ENCODE results near the gene ZNF100. TPM values are rescaled to one million over a fixed set of nuclear protein-coding genes. Genes with fewer than 3 reads are reported as not detected.
"Not testable (repeated sequence)": the region's sequence is repeated elsewhere in the genome, so short reads cannot be mapped to it uniquely, and the experiment has no call there.

Gene ZNF100
- total RNA-seq, 1 experiment from 2014 or later = 23.6 TPM

- Mint-ChIP-seq H3K4me1 (no peaks in the 10 kb centered on the region), H3K4me3 (no peak overlapping the region), H3K27ac (no peak overlapping the region), H3K9me3 (peaks cover 50% of the 10 kb centered on the region), H3K27me3 (ENCODE audit: low read depth) (peaks cover 9% of the 10 kb centered on the region; the same call in 1 of the 2 replicates), H3K36me3 (peaks cover 94% of the 10 kb centered on the region)
- ChIA-PET POLR2A (no interaction called here), CTCF (no interaction called here)
- ATAC-seq (no peak), DNase-seq (ENCODE audit: low spot score) (no peak)
- no peak for TF ChIP-seq CTCF (IDR thresholded peaks at IDR 0.05)
- no peak for TF ChIP-seq GABPB1 (CRISPR knock-in tag; IDR thresholded peaks at IDR 0.05)
- TF ChIP-seq ERG (CRISPR knock-in tag; IDR thresholded peaks at IDR 0.05) = no peak
- no peak for TF ChIP-seq HMGXB4 (CRISPR knock-in tag; IDR thresholded peaks at IDR 0.05)
- TF ChIP-seq MXD4 (CRISPR knock-in tag; IDR thresholded peaks at IDR 0.05; ENCODE audit: borderline replicate concordance) = no peak
- no peak for TF ChIP-seq PRRX2 (CRISPR knock-in tag; IDR thresholded peaks at IDR 0.05)
- TF ChIP-seq ZNF416 (CRISPR knock-in tag; IDR thresholded peaks at IDR 0.05) = no peak
Measured at GRCh38 chr19:21812448-21812847, 45.1 kb upstream of the ZNF100 start.

- H3K9me3 Mint-ChIP-seq = peaks cover 60% of the 10 kb centered on the region
- H3K27ac Mint-ChIP-seq; H3K4me3 Mint-ChIP-seq; ATAC-seq; CTCF ChIA-PET; DNase-seq (ENCODE audit: low spot score); H3K4me1 Mint-ChIP-seq: not testable (repeated sequence)
- peaks cover 12% of the 10 kb centered on the region; the same call in 1 of the 2 replicates for H3K27me3 Mint-ChIP-seq (ENCODE audit: low read depth)
- POLR2A ChIA-PET = interaction anchor here (0.6 kb wide), 1 partner anchor 15 kb away, joined by 3 read pairs; no protein-coding TSS in a partner anchor
- H3K36me3 Mint-ChIP-seq = peaks cover 83% of the 10 kb centered on the region
Measured at GRCh38 chr19:21808400-21809000, 41.1 kb upstream of the ZNF100 start.

GRCh38 chr19:21789466-21790085 lies 22.2 kb upstream of the ZNF100 start:
- no peak for ATAC-seq
- TF ChIP-seq CBFB (CRISPR knock-in tag; IDR thresholded peaks at IDR 0.05; ENCODE audit: low read depth) (no peak), RORB (CRISPR knock-in tag; IDR thresholded peaks at IDR 0.05) (no peak), NFATC4 (CRISPR knock-in tag; IDR thresholded peaks at IDR 0.05) (no peak)
- Mint-ChIP-seq H3K4me3 (no peak overlapping the region), H3K27ac (no peak overlapping the region), H3K36me3 (peaks cover 48% of the 10 kb centered on the region), H3K27me3 (ENCODE audit: low read depth) (peaks cover 6% of the 10 kb centered on the region), H3K4me1 (no peaks in the 10 kb centered on the region), H3K9me3 (peaks cover 81% of the 10 kb centered on the region)
- ChIA-PET CTCF (no interaction called here), POLR2A (no interaction called here)
- DNase-seq (ENCODE audit: low spot score) = no peak

GRCh38 chr19:21786936-21787335 lies 19.6 kb upstream of the ZNF100 start:
- Mint-ChIP-seq H3K4me1 (no peaks in the 10 kb centered on the region), H3K36me3 (peaks cover 53% of the 10 kb centered on the region), H3K9me3 (peaks cover 70% of the 10 kb centered on the region), H3K27me3 (ENCODE audit: low read depth) (peaks cover 6% of the 10 kb centered on the region), H3K4me3 (no peak overlapping the region), H3K27ac (no peak overlapping the region)
- POLR2A ChIA-PET = no interaction called here
- CTCF ChIA-PET = no interaction called here
- ATAC-seq = no peak
- TF ChIP-seq NFYB (CRISPR knock-in tag; conservative IDR thresholded peaks at IDR 0.05; ENCODE audit: low read depth) (no peak), GRHL2 (CRISPR knock-in tag; IDR thresholded peaks at IDR 0.05; ENCODE audit: insufficient replicate concordance, severe bottlenecking) (no peak), NR2C2 (CRISPR knock-in tag; IDR thresholded peaks at IDR 0.05) (no peak)
- no peak for DNase-seq (ENCODE audit: low spot score)

GRCh38 chr19:21775792-21776191 lies 8.4 kb upstream of the ZNF100 start:
- ATAC-seq; H3K27ac Mint-ChIP-seq; POLR2A ChIA-PET; H3K4me3 Mint-ChIP-seq; CTCF ChIA-PET; DNase-seq (ENCODE audit: low spot score); H3K27me3 Mint-ChIP-seq (ENCODE audit: low read depth); H3K4me1 Mint-ChIP-seq: not testable (repeated sequence)
- Mint-ChIP-seq H3K36me3 (peaks cover 21% of the 10 kb centered on the region), H3K9me3 (peaks cover 26% of the 10 kb centered on the region)

- H3K4me1 Mint-ChIP-seq; H3K27me3 Mint-ChIP-seq (ENCODE audit: low read depth); ATAC-seq: not testable (repeated sequence)
- Mint-ChIP-seq H3K4me3 (peak overlapping the region; percentile 98), H3K9me3 (peaks cover 38% of the 10 kb centered on the region), H3K36me3 (peaks cover 45% of the 10 kb centered on the region), H3K27ac (peak overlapping the region; percentile 97)
- POLR2A ChIA-PET = interaction anchor here (0.9 to 1.6 kb wide), 5 partner anchors 12 to 261 kb away, joined by 3 to 29 read pairs (median 5); partner anchors contain the start of genes ZNF429 and ZNF43
- CTCF ChIA-PET = interaction anchor here (1.0 to 1.4 kb wide), 3 partner anchors 85 to 298 kb away, joined by 3 to 4 read pairs (median 4); no protein-coding TSS in a partner anchor
- DNase-seq (ENCODE audit: low spot score) = peak; percentile 11
Measured at GRCh38 chr19:21766705-21767064, 694 bp downstream of the ZNF100 start.

Measured in WTC11 (cell line).